HG03280 (cell line): ENCODE data around the gene SRSF1.
"Not testable (repeated sequence)": the region's sequence is repeated elsewhere in the genome, so short reads cannot be mapped to it uniquely, and the experiment has no call there.

Experiments
- ATAC-seq: cut with Tn5 transposase; IDR thresholded peaks from one replicate; pipeline ENCODE4 v1.9.1; 2021; ENCODE audit warnings: mild to moderate bottlenecking, moderate library complexity; ENCODE audit not compliant: unreplicated experiment

Gene SRSF1

GRCh38 chr17:57993471-57994365, 13.3 kb downstream of the SRSF1 start:
- no peak for ATAC-seq

DNA sequence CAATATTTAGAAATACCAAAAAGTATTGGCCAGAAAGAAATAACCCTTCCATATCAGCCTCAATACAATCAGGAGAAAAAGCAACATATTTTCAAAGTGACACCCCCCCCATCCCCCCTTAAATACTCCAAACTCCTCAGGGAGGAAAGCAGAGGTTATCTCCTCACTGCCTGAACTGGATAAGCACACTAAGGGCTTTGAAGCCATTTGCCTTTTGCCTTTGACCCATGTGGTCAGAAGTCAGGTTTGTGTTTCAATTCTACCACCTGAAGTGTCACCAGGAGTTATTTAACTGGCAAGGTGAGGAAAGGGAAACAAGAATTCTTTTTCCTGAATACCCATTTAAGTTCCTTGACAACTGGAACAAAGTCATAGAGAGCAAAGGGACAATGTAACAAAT, 15.5 kb downstream of the SRSF1 start:
- ATAC-seq, result no peak

- ATAC-seq, result no peak
These were observed 17.0 kb downstream of the SRSF1 start for GRCh38 chr17:57990037-57990436.

GRCh38 chr17:57988301-57989250, 18.5 kb downstream of the SRSF1 start:
- peak; percentile 75 for ATAC-seq

DNA sequence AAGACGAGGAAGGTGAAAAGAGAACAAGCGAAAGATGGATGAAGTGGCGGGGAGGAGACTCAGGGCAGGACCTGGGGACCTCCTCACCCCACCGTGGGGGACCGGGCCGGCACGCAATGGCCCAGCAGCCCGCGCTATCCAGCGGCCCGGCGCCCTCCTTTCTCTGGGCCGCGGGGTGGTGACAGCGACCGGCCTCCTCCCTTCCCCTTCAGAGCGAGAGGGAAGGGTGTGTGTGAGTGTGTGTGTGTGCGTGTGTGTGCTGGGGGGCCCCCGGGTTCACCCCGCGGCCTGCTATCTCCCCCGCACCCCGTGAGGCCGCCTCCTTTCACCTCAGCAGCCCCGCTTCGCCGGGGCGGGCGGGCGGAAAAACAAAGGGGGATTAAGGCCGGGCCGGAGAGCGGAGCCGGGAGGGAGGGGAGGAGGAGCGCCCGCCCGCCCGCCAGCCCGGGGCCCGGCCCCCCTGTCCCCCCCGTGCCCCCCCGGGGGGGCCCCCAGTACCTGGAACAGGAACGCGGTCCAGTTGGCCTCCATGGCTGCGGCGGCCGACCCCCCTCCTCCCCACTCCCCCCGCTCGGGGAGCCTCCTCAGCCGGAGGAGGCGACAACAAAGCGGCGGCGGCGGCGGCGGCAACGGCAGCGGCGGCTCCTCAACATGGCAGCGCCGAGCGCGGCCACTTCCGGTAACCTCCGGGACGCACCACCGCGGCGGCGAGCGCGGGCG, 19.3 kb downstream of the SRSF1 start, which contains the start of gene VEZF1:
Gene VEZF1, minus strand, starts transcription at position 674 of the 720 bp plus-strand sequence. Its CDS starts 143 bp downstream, at position 531.
- ATAC-seq, result peak; percentile 72

DNA sequence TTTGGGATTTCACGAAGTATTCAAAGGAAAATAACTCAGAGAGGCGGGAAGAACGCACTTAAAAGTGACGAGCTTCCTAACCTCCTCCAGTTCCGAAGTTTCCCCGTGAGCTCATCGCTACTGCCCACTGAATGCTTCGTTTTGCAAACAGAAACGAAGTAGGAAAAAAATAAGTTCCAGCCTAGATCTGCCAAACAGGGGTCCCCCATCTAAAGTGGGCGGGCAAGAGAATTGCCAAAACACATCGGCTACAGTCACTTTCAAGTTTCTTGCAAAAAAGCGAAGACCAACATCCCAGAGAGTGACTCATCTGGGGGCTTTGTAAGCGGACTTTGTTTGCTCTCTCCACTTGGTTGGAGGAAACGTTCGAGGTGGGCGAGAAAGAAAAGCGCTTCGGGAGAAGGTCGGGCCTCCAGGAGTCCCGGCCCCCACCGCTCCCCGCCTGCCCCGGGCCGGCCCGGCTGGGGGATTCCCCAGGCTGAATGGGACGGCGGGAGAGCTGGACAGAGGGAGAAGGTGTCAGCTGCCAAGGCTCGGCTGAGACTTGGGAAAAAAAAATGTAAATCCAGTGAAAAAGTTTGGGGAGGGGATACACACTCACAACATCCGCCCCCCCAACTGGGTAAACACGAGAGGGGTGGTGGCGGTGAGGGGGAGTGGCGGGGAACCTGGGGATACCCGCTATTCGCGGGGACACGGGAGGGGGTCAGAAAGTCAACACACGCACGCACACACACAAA, 20.0 kb downstream of the SRSF1 start:
- ATAC-seq, result no peak

- no peak for ATAC-seq
These were observed 21.4 kb downstream of the SRSF1 start for GRCh38 chr17:57985675-57985974.

DNA sequence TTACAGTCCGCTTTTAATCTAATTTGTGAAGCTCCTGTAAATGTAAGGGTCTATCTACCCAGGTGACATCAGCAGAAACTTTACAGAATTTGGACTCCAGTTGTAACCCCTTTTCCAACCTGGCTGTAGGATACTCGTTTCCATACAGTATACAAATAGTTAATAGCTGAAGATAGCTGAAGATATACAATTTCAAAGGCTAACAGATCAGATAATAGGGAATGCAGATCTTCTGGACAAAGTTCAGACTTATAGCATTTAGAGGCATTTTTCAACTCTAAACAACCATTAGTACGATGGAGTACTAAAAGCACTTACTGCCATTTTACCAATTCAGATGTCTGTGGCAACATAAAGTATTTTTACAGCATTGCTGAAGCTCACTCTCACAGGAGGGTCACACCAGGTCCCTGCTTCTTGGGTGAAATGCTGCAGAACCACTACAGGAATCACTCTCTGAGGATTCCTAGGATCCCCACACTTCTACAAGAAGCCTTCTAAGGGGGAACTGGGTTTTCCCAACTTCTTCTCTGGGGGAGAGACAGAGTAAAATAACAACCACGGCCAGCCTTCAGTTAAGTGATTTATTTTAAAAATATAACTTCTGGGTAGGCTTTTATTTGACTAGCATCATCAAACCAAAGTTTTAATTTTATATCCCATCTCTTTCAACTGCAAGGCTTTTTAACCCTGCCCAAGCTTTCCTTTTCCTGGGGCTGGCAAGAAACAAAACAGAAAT, 21.9 kb downstream of the SRSF1 start:
- ATAC-seq, result no peak

DNA sequence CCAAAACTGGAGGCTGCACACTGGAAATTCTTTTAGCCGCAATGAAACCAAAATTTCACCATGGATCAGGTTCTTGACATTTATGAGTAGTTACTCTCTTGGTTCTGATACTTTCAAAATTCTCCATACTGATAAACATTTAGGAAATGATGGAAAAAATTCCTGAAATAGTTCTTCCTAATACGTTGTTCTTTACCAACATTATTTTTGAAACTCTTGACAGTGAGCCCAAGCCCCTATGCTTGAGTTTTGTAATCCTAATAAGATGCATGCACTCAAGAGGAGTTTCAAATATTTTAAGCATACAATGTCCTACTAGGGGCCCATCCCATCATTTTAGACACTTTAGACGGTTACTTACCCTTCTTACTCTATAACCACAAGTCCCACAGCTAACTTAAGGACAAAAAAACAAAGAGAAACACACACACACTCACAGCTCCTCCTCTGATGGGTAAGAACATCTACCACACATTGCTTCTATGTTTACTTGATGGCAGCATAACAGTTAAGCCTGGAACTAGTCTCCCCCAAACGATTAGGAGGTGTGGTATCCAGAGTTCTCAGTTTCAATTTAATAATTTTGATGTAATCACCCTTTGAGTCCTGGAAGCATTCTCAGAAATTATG, 22.7 kb downstream of the SRSF1 start:
- no peak for ATAC-seq

DNA sequence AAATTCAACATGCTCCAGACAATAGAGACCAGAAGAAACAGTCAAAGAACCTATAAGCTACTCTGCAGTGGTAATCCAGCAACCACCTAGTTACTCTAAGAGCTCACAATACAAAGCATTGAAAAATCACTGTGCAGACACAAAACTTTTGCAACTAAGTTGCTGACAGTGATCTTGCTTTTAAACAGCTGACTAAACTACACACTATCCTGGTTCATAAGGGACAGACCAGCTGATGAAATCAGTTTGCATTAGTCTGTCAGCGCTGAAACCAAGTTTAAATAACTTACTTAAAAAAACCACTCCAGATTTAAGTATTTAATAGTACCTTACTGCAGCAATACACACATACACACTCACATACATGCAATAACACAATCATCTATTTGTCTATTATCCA, 23.6 kb downstream of the SRSF1 start:
- ATAC-seq, result no peak

- no peak for ATAC-seq
These were observed 24.4 kb downstream of the SRSF1 start for GRCh38 chr17:57982452-57983170.

DNA sequence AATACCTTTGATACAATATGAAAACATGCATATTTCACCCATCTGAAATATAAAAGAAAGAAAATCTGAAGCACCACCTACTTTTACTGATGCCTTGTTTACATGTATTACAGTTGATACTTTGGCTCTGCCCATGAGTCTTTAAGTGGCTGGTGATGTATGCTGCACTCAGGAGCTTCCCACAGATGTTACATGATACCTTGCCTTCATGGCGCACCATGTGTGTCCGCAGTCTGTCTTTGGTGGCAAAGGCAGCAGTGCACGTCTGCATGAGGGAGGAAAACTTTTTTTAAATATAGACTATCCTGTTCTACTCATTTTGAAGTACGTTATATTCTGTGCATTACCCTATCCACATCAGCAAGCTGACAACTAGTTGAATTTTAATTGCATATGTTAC, 26.5 kb downstream of the SRSF1 start:
- no peak for ATAC-seq

DNA sequence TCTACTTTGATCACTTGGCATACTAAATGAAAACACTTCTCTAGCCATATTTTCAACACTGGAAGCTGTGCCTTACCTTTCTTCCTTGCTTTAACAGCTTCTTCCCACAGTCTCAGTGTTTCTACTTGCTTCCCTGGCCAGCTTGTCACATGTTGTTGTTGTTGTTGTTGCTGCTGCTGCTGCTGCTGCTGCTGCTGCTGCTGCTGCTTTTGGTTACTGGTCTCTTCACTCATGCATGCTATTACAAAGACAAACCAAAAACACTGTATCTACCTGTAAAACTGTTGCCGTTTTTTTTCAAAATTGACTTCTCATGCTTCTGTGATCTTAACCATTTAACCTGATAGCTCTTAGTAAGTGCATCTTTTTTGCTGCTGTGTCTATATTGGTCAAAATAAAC, 28.0 kb downstream of the SRSF1 start:
- ATAC-seq, result no peak

GRCh38 chr17:57976594-57976993, 30.5 kb downstream of the SRSF1 start:
- no peak for ATAC-seq

DNA sequence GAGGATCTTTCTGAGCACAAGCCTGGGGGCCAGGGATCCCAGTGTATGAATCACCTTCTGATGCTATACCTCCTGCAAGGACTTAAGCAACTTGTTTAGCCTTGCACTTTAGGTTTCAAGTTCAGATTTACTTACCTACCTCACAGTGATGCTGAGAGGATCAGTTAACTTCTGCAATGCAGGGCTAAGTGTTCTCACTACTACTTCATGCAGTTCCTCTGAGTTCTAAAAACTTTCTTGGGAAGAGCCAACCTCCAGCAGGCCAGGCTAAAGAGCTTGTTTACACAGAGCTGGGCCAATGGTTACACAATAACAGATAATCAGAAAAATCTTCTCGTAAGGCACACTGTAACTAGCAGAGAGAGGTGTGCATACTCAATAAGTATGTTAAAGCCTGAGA, 32.0 kb downstream of the SRSF1 start:
- no peak for ATAC-seq

DNA sequence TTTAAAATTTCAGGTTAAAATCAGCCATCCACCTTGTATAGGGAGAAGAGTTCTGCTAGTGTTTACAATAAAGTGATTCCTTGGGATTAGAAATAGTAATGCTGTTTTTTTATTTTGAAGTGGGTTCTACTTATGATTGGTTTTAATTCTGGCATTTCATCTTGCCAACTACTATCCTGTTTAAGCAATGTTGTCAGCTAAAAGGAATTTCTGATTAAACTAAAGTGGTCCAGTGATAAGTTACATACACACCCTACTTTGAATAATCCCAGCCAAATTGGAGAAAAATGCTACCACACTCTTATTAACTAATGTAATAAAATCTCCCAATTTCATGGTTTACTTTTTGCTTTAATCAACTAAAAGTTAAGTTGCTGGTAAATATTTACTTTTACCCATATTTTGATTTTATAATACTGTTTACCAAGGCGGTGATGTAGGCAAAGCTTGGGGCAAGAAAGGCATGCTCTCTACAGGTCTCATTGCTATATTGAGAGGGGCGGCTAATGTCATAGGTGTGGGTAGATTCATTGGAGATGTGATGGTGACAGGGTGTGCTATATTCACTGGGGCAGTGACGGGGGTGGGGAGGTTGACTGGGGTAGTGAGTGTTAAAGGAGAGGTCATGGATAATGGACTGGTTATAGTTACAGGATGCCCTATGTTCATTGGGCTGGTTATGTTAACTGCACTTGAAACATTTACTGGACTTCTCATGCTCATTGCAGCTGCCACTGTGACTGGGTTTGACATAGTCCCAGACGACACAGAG, 32.8 kb downstream of the SRSF1 start:
- not testable (repeated sequence) for ATAC-seq

DNA sequence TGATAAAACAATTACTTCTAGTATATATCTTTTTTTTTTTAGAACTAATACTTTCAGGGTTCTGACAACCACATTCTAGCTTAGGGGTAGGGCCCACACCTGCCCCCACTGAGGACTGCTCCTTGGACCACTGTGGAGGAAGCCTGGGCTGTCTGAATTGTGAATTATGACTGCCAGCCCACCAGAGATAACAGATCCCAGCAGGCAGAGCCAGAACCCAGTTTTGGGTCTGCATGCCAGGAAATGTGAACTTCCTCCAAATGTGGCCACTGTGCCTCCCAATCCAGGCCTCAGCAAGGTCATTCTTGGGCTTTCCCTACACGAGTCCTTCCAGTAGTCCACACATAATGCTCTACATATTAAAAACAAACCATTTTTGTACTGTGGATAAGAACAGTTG, 34.9 kb downstream of the SRSF1 start:
- ATAC-seq, result no peak

GRCh38 chr17:57971572-57971971, 35.5 kb downstream of the SRSF1 start:
- no peak for ATAC-seq
